GM12878 (cell line): Measurements from ENCODE around the gene HMG20B. TPM values are rescaled to one million over a fixed set of nuclear protein-coding genes. Genes with fewer than 3 reads are reported as not detected.

Source experiments
- ATAC-seq: fragments of 200-7000 bp; cut with Tn5 transposase; 3 replicates; pipeline ENCODE4 v1.9.1; 2020; ENCODE audit warnings: mild to moderate bottlenecking, moderate library complexity
- BruUV-seq: library from RNA; stranded (reverse); fragments of 400-500 nt; replicated peaks from 2 replicates; lab custom pipeline; 2021; lab: Mats Ljungman, UMichigan
- CTCF ChIA-PET: fragments of 300-600 bp; sonication (Branson Sonifier 250); formaldehyde crosslinking; extraction: SDS; loops from one replicate; lab custom pipeline; 2021; ENCODE audit warnings: inconsistent platforms; lab: Yijun Ruan, JAX
- POLR2A ChIA-PET: fragments of 350-600 bp; formaldehyde crosslinking; extraction: SDS; loops from one replicate; lab custom pipeline; 2021; ENCODE audit warnings: inconsistent platforms; lab: Charles Lee
- RAD21 ChIA-PET: fragments of 300-600 bp; sonication (Branson Sonifier 250); formaldehyde crosslinking; loops from one replicate; lab custom pipeline; 2023; ENCODE audit warnings: antibody characterized with exemption; ENCODE audit not compliant: unreplicated experiment; lab: Charles Lee
- SMC1A ChIA-PET: fragments of 300-600 bp; sonication (Branson Sonifier 250); formaldehyde crosslinking; loops from one replicate; lab custom pipeline; 2023; ENCODE audit not compliant: unreplicated experiment, uncharacterized antibody; lab: Charles Lee
- DNase-seq: peaks from one replicate; pipeline ENCODE4 v3.0.0-alpha.2; 2011; ENCODE audit warnings: low read depth, low spot score
- FAIRE-seq: peaks from 3 replicates; lab custom pipeline; 2011; peaks lifted over from hg19 to GRCh38; lab: Jason Lieb, UNC
- H2AFZ ChIP-seq: 2 replicates; pipeline ENCODE4 v1.6.0; 2011; ENCODE audit warnings: low read depth, low read length, control low read depth; ENCODE audit not compliant: control insufficient read depth
- H3K27ac ChIP-seq: 2 replicates; pipeline ENCODE4 v1.5.1; 2011; ENCODE audit warnings: control low read depth; ENCODE audit not compliant: control insufficient read depth, insufficient read depth
- H3K27me3 ChIP-seq, 2 experiments: replicated peaks in 1 of 2; 2 replicates each; pipeline versions ENCODE4 v1.6.0 to v1.6.1; 2011; ENCODE audit warnings: low read length in 1 of 2; ENCODE audit not compliant: control insufficient read depth in 2 of 2, insufficient read depth in 2 of 2
- H3K36me3 ChIP-seq, 2 experiments: 2 replicates each; pipeline ENCODE4 v1.5.1; 2011; ENCODE audit warnings: low read length in 1 of 2; ENCODE audit not compliant: control insufficient read depth in 2 of 2, insufficient read depth in 2 of 2
- H3K4me1 ChIP-seq: 2 replicates; pipeline ENCODE4 v1.6.1; 2011; ENCODE audit warnings: mild to moderate bottlenecking, low read length, moderate library complexity, mixed read lengths; ENCODE audit not compliant: control insufficient read depth, insufficient read depth
- H3K4me2 ChIP-seq: 2 replicates; pipeline ENCODE4 v1.6.0; 2011; ENCODE audit warnings: control low read depth; ENCODE audit not compliant: control insufficient read depth, insufficient read depth
- H3K4me3 ChIP-seq: fragments of 200-600 bp; sonication (generic); 2 replicates; pipeline ENCODE4 v1.5.1; 2016
- H3K79me2 ChIP-seq: 2 replicates; pipeline ENCODE4 v1.6.0; 2011; ENCODE audit warnings: low read length; ENCODE audit not compliant: control insufficient read depth, insufficient read depth
- H3K9ac ChIP-seq: 2 replicates; pipeline ENCODE4 v1.8.0; 2011; ENCODE audit warnings: low read length, control low read depth, mixed read lengths; ENCODE audit not compliant: control insufficient read depth, insufficient read depth
- H3K9me3 ChIP-seq: replicated peaks from 3 replicates; pipeline ENCODE4 v1.5.1; 2011; ENCODE audit warnings: mild to moderate bottlenecking, low read length; ENCODE audit not compliant: control insufficient read depth, insufficient read depth
- H4K20me1 ChIP-seq: 2 replicates; pipeline ENCODE4 v1.6.0; 2011; ENCODE audit not compliant: control insufficient read depth, insufficient read depth
- ATF2 ChIP-seq: IDR thresholded peaks from 2 replicates; pipeline ENCODE4 v1.6.1; 2012; ENCODE audit warnings: low read length, inconsistent platforms
- BACH1 ChIP-seq: fragments of 450-650 bp; IDR thresholded peaks from 2 replicates; pipeline ENCODE4 v1.6.1; 2017; ENCODE audit warnings: mild to moderate bottlenecking, borderline replicate concordance
- BRCA1 ChIP-seq: IDR thresholded peaks from 2 replicates; pipeline ENCODE4 v1.6.1; 2011; ENCODE audit warnings: low read depth, low read length, improper control_type of control experiment
- CBX3 ChIP-seq: fragments of 200-600 bp; sonication (generic); IDR thresholded peaks from 2 replicates; pipeline ENCODE4 v1.6.1; 2016; ENCODE audit warnings: low read depth, borderline replicate concordance
- CUX1 ChIP-seq: IDR thresholded peaks from 2 replicates; pipeline ENCODE4 v1.6.1; 2012; ENCODE audit warnings: improper control_type of control experiment, low read depth, low read length; ENCODE audit not compliant: insufficient replicate concordance
- DPF2 ChIP-seq: fragments of 450-650 bp; IDR thresholded peaks from 2 replicates; pipeline ENCODE4 v1.6.1; 2017; ENCODE audit warnings: mild to moderate bottlenecking
- IKZF1 ChIP-seq: fragments of 450-650 bp; conservative IDR thresholded peaks from 2 replicates; pipeline ENCODE4 v1.6.1; 2017; ENCODE audit warnings: antibody characterized with exemption, mild to moderate bottlenecking
- NKRF ChIP-seq: fragments of 450-650 bp; conservative IDR thresholded peaks from 2 replicates; pipeline ENCODE4 v1.6.1; 2017; ENCODE audit warnings: mild to moderate bottlenecking, moderate library complexity
- NR2F1 ChIP-seq: fragments of 450-650 bp; conservative IDR thresholded peaks from 2 replicates; pipeline ENCODE4 v1.6.1; 2017; ENCODE audit warnings: mild to moderate bottlenecking
- PML ChIP-seq: IDR thresholded peaks from 2 replicates; pipeline ENCODE4 v1.6.1; 2012; ENCODE audit warnings: low read length, inconsistent platforms
- POLR2A ChIP-seq: IDR thresholded peaks from 2 replicates; pipeline ENCODE4 v1.6.1; 2011; ENCODE audit warnings: low read depth, mild to moderate bottlenecking, low read length
- RB1 ChIP-seq: fragments of 450-650 bp; formaldehyde crosslinking; IDR thresholded peaks from 2 replicates; pipeline ENCODE4 v1.6.1; 2017; ENCODE audit warnings: mild to moderate bottlenecking, borderline replicate concordance
- SMARCA5 ChIP-seq: fragments of 450-650 bp; IDR thresholded peaks from 2 replicates; pipeline ENCODE4 v1.6.1; 2017; ENCODE audit warnings: mild to moderate bottlenecking
- SUPT20H ChIP-seq: IDR thresholded peaks from 2 replicates; pipeline ENCODE4 v1.6.1; 2011; ENCODE audit warnings: low read depth, mild to moderate bottlenecking, low read length, moderate library complexity, borderline replicate concordance; ENCODE audit not compliant: control insufficient read depth
- YY1 ChIP-seq: IDR thresholded peaks from 2 replicates; pipeline ENCODE4 v1.6.1; 2011; ENCODE audit warnings: low read depth, mild to moderate bottlenecking, low read length
- WGBS: methylation state at CpG from one replicate; pipeline ENCODE4 v1.1.6; 2016; ENCODE audit warnings: low lambda C conversion rate; ENCODE audit not compliant: insufficient replicate concordance, insufficient coverage; ENCODE audit errors: missing lambda C conversion rate; 5-methylcytosine and 5-hydroxymethylcytosine counted together
- in situ Hi-C: fragments of 300-500 bp; cut with MboI; formaldehyde crosslinking; loops from 9 replicates; pipeline ENCODE4 v1.14.3; 2018; ENCODE audit warnings: mixed read lengths
- intact Hi-C: fragments of 100-400 bp; cut with micrococcal nuclease; formaldehyde crosslinking; loops from one replicate; pipeline ENCODE4 v1.14.2; 2022; ENCODE audit not compliant: unreplicated experiment
- polyA plus RNA-seq, 11 experiments: library from polyadenylated mRNA; depleted of rRNA in 4 of 11; unstranded in 6 of 11; stranded (reverse) in 5 of 11; fragments of >200 nt; fragmentation: Nextera tagmentation in 4 of 11; fragmentation: Illumina TruSeq in 1 of 11; extraction: Ambion mirVana in 4 of 11; extraction: Trizol in 1 of 11; gene quantifications; 1 replicate in 1 of 11; 2 replicates in 10 of 11; pipeline versions ENCODE4 v1.2.1 to v1.2.3, GENCODE V29; 2011 to 2016; ENCODE audit warnings: inconsistent platforms in 2 of 11, missing spikeins in 2 of 11, low read depth in 1 of 11
- total RNA-seq, 4 experiments: library from RNA; depleted of rRNA in 3 of 4; stranded (reverse); fragments of >200 nt in 3 of 4; fragmentation: Illumina TruSeq in 1 of 4; extraction: Trizol in 1 of 4; gene quantifications; 2 replicates each; pipeline versions ENCODE4 v1.2.1 to v1.2.3, GENCODE V29; 2013 to 2021

HMG20B gene
- total and polyA plus RNA-seq, 10 of the 15 experiments (the other 5 are each of a cell fraction or from before 2014, with no cell fraction given), result 0.37 to 92.7 (median 47.0) TPM

GRCh38 chr19:3573162-3573857 is 566 bp downstream of the HMG20B start:
- peak overlapping the region; percentile 82 for H3K4me2 ChIP-seq
- peak overlapping the region; percentile 58 for H2AFZ ChIP-seq
- no peak for FAIRE-seq
- in situ Hi-C loops (no loop called here), intact Hi-C loops (loop anchor here (5.0 kb wide), 1 partner anchor 34 kb away; the partner anchor contains the start of gene TBXA2R)
- SMC1A ChIA-PET, result no interaction called here
- WGBS, result 2% methylated on average over 60 of the region's 60 CpGs
- CTCF ChIA-PET, result interaction anchor here (0.9 kb wide), 1 partner anchor 26 kb away, joined by 3 read pairs; no protein-coding TSS in a partner anchor
- peaks cover 3% of the 10 kb centered on the region for H3K4me1 ChIP-seq
- peak overlapping the region; percentile 99 for H3K4me3 ChIP-seq
- ATAC-seq, result peak; percentile 49
- BruUV-seq, result TSS peak; percentile 69
- H3K27me3 ChIP-seq, result no peaks in the 10 kb centered on the region
- no peak for DNase-seq
- peak overlapping the region; percentile 69 for H3K27ac ChIP-seq
- peaks cover 3% of the 10 kb centered on the region for H3K79me2 ChIP-seq
- POLR2A ChIA-PET, result interaction anchor here (0.6 to 1.5 kb wide), 3 partner anchors 16 to 20 kb away, joined by 3 to 6 read pairs (median 3); partner anchors contain the start of gene MFSD12
- no peaks in the 10 kb centered on the region for H4K20me1 ChIP-seq
- RAD21 ChIA-PET, result no interaction called here
- no peaks in the 10 kb centered on the region; a peak in 2 of 4 replicates for H3K36me3 ChIP-seq
- no peaks in the 10 kb centered on the region for H3K9me3 ChIP-seq
- peak overlapping the region; percentile 80 for H3K9ac ChIP-seq
- TF ChIP-seq NKRF (0 out of 2 replicates have a peak, but pooled peaks have one; percentile 32), YY1 (peak; percentile 83), POLR2A (peak; percentile 46), CUX1 (no peak), IKZF1 (peak; percentile 58), PML (no peak), ATF2 (no peak), RB1 (no peak), NR2F1 (peak; percentile 19; the same call in 1 of the 2 replicates), BRCA1 (no peak), DPF2 (peak; percentile 34; the same call in 1 of the 2 replicates), SMARCA5 (0 out of 2 replicates have a peak, but pooled peaks have one; percentile 16), BACH1 (peak; percentile 55), SUPT20H (no peak), CBX3 (no peak)
